Psoas muscle (tissue), 8 donors: ENCODE data around the gene RDH8. TPM values are rescaled to one million over a fixed set of nuclear protein-coding genes. Genes with fewer than 3 reads are reported as not detected.

Experiments
- ATAC-seq, 4 donors: fragments of 200-7000 bp; cut with Tn5 transposase; one replicate each; pipeline ENCODE4 v1.9.1; 2020; ENCODE audit warnings: moderate library complexity in 3 of 4, mild to moderate bottlenecking in 2 of 4
- DNase-seq, 2 donors: peaks; one replicate each; pipeline ENCODE4 v3.0.0-alpha.2; 2020
- H3K27ac ChIP-seq: fragments of 200-600 bp; one replicate; pipeline ENCODE4 v1.8.0; 2022
- H3K27me3 ChIP-seq, 3 donors: fragments of 200-600 bp in 1 of 3; one replicate each; pipeline versions ENCODE4 v1.6.1 to v1.8.0; 2013 to 2022; ENCODE audit warnings: low read length in 2 of 3, mild to moderate bottlenecking in 2 of 3, moderate library complexity in 1 of 3; ENCODE audit not compliant: insufficient read depth in 3 of 3
- H3K36me3 ChIP-seq, 2 donors: fragments of 200-600 bp in 1 of 2; one replicate each; pipeline versions ENCODE4 v1.6.1 to v1.8.0; 2013 to 2022; ENCODE audit warnings: low read depth in 1 of 2, mild to moderate bottlenecking in 1 of 2, moderate library complexity in 1 of 2; ENCODE audit not compliant: insufficient read depth in 1 of 2
- H3K4me1 ChIP-seq: fragments of 200-600 bp; one replicate; pipeline ENCODE4 v1.8.0; 2022
- H3K4me3 ChIP-seq: fragments of 200-600 bp; one replicate; pipeline ENCODE4 v1.8.0; 2022; ENCODE audit warnings: mild to moderate bottlenecking
- H3K9me3 ChIP-seq: fragments of 200-600 bp; one replicate; pipeline ENCODE4 v1.8.0; 2022
- WGBS, 3 donors: extraction: QIAGEN DNeasy Blood & Tissue Kit; methylation state at CpG; one replicate each; pipeline versions ENCODE4 v1.1.6 to v1.1.7; 2013; 5-methylcytosine and 5-hydroxymethylcytosine counted together
- intact Hi-C, 2 donors: fragments of 100-400 bp; cut with DNase I; formaldehyde crosslinking; loops; one replicate each; pipeline versions ENCODE4 v1.11.0 to v1.14.2; 2022
- polyA plus RNA-seq, 3 donors: library from polyadenylated mRNA; stranded (reverse); fragments of 200-250 nt; gene quantifications; one replicate each; pipeline ENCODE4 v1.2.3, GENCODE V29; 2013
- total RNA-seq, 4 donors: library from RNA; stranded (reverse); fragmentation: NEBNext Ultra II Directional in 2 of 4; extraction: Animal tissue kit (Norgen Biotek cat#: 25700) in 2 of 4; gene quantifications; one replicate each; pipeline versions ENCODE4 v1.2.1 to v1.2.4, GENCODE V29; 2021 to 2023
- TF ChIP-seq, protein P1 (sequence below): fragments of 200-600 bp; IDR thresholded peaks from one replicate; pipeline ENCODE4 v1.8.0; 2022; ENCODE audit warnings: antibody characterized with exemption
- donor health status: healthy with polysubstance abuse.
- donor health status: DM: no; HTN: no; CAD: no; lungs with moderate emphysema.
- donor health status: Bipolar disorder and iron deficiency.
- donor health status: healthy.
- donor health status: DM: yes; HTN: yes; CAD: no.
- donor health status: DM: no; HTN: no; CAD: no.
- donor health status: DM: no; HTN: no; CAD: no.
- donor health status: DM: yes; HTN: yes; CAD: no.

RDH8 gene
- total and polyA plus RNA-seq, 7 donors, result not detected

DNA sequence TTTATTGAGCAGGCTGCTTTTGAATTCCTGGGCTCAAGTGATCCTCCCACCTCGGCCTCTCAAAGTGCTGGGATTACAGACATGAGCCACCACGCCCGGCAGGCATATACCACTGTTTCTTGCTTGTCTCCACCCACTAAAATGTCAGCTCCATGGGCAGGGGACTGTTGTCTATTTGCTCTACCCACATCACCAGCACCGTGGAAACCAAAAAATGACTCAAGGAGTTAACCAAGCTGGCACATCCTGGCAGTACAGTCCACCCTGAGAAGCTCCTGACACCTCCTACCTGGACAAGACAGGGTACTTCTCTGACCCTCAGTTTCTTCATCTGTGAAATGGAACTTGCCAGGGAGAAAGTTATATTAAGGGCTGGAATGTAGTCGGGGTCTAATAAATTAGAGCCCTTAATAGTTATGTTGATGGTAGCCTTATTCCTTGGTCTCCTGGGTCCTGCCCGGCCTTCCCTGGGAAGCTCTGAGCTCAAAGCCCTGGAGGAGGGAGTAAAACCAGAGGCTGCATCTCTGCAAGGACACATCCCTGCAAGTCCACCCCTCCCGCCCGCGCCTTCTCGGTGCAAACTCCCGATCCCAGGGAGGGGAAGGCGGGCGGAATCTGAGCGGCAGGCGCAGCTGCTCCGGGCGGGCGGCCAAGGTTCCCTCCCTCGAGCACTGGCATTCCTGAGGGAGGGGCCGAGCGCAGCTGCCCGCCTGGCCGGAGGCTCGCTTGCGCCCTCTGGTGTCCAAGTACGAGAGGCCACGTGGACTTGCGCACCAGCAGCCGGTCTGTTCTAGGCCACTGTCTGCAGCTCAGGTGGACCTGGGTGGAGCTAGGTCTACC, 14.1 kb downstream of the RDH8 start:
- peaks cover 0 to 15% (median 0%) of the 10 kb centered on the region in 3 donors for H3K27me3 ChIP-seq
- DNase-seq (peak; percentile 94 to 96), ATAC-seq (peak; percentile 82 to 97 (median 90))
- H3K9me3 ChIP-seq, result no peaks in the 10 kb centered on the region
- TF ChIP-seq, protein P1, sequence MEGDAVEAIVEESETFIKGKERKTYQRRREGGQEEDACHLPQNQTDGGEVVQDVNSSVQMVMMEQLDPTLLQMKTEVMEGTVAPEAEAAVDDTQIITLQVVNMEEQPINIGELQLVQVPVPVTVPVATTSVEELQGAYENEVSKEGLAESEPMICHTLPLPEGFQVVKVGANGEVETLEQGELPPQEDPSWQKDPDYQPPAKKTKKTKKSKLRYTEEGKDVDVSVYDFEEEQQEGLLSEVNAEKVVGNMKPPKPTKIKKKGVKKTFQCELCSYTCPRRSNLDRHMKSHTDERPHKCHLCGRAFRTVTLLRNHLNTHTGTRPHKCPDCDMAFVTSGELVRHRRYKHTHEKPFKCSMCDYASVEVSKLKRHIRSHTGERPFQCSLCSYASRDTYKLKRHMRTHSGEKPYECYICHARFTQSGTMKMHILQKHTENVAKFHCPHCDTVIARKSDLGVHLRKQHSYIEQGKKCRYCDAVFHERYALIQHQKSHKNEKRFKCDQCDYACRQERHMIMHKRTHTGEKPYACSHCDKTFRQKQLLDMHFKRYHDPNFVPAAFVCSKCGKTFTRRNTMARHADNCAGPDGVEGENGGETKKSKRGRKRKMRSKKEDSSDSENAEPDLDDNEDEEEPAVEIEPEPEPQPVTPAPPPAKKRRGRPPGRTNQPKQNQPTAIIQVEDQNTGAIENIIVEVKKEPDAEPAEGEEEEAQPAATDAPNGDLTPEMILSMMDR, result peak; percentile 78
- WGBS, 3 donors, result 5 to 9% (median 7%) methylated on average over 22 to 29 of the region's 29 CpGs
- no peak overlapping the region for H3K27ac ChIP-seq
- intact Hi-C loops, result loop anchor here (2.0 to 5.0 kb wide), 2 partner anchors 95 to 97 kb away; no protein-coding TSS in a partner anchor
- no peaks in the 10 kb centered on the region for H3K4me1 ChIP-seq
- H3K4me3 ChIP-seq, result no peak overlapping the region
- H3K36me3 ChIP-seq, result no peaks in the 10 kb centered on the region

DNA sequence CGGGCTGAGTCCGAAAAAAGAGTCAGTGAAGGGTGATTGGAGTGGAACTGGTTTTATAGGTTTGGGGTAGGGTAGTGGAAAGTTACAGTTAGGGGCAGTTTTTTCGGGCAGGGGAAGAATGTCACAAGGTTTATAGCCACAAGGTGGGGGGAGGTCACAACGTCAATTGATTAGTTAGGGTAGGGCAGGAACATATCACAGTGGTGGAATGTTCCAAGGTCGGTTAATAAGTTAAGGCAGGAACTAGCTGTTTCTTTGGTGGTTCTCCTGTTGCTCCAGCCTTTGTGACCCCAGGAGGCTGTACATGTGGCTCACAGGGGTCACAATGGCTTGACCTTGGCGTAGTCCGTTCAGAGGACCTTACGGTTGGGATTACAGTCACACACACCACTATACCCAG, 20.3 kb downstream of the RDH8 start:
- 45 to 55% (median 50%) methylated on average over 8 of the region's 8 CpGs for WGBS, 3 donors
- Histone ChIP-seq H3K4me1 (no peaks in the 10 kb centered on the region), H3K27me3 (peaks cover 0 to 22% (median 0%) of the 10 kb centered on the region in 3 donors), H3K36me3 (no peaks in the 10 kb centered on the region), H3K27ac (no peak overlapping the region), H3K4me3 (no peak overlapping the region), H3K9me3 (no peaks in the 10 kb centered on the region)
- DNase-seq, result no peak
- intact Hi-C loops, result no loop called here
- no peak for ATAC-seq
- TF ChIP-seq, protein P1, result no peak

DNA sequence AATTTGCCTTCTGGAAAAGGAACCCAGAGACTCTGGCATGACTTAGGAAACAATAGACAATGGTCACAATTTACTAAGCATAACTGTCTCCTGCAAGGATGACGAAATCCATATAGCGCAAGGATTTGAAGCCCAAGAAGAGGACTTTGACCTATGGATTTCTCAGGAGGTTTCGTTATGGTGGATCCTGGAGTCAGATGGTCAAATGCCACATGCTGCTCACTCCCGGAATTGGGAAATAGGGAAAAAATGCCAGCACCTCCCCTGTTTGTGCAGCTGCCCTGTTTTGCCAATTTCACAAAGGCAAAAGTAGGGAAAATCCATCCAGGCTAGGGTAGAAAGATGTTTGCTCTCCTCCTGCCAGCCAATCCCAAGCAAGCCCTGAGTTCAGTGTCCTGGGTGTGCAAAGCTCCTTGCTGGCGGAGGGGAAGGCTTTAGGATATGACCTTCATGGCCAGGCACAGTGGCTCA, 23.4 kb downstream of the RDH8 start:
- H3K4me1 ChIP-seq, result no peaks in the 10 kb centered on the region
- 21 to 26% (median 26%) methylated on average over 5 of the region's 5 CpGs for WGBS, 3 donors
- DNase-seq (no peak), ATAC-seq (no peak)
- intact Hi-C loops, result no loop called here
- no peaks in the 10 kb centered on the region for H3K36me3 ChIP-seq
- no peak overlapping the region for H3K27ac ChIP-seq
- no peak overlapping the region for H3K4me3 ChIP-seq
- TF ChIP-seq, protein P1, result no peak
- no peaks in the 10 kb centered on the region for H3K9me3 ChIP-seq
- peaks cover 0 to 14% (median 5%) of the 10 kb centered on the region in 3 donors for H3K27me3 ChIP-seq

DNA sequence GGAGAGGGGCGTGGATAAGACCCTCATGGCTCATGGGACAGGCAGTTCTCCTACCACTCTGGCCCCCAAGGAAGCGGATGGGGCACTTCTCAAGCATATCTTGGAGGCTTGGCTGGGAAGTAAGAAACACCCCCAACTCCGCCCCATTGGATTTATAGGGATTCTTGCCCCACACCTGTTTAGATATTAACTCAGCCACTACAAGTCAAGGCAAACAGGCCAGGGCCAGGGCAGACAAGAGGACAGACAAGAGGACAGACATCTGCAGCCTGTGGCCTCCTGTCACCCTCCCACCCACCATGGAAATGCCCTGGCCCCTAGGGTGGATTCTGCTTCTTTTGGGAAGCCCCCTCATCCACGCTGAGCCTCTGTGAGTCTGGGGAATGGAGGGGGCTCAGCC, 24.1 kb downstream of the RDH8 start:
- H3K27ac ChIP-seq, result no peak overlapping the region
- TF ChIP-seq, protein P1, result no peak
- H3K4me1 ChIP-seq, result no peaks in the 10 kb centered on the region
- ATAC-seq, result no peak
- H3K4me3 ChIP-seq, result no peak overlapping the region
- H3K27me3 ChIP-seq, result peaks cover 0 to 7% (median 5%) of the 10 kb centered on the region in 3 donors
- H3K9me3 ChIP-seq, result peaks cover 6% of the 10 kb centered on the region
- DNase-seq, result no peak
- H3K36me3 ChIP-seq, result no peaks in the 10 kb centered on the region
- whole genome bisulfite sequencing, 3 donors, result 44 to 71% (median 57%) methylated on average over 4 of the region's 4 CpGs
- intact Hi-C loops, result no loop called here
